Activated CD4-positive, alpha-beta T cell treated with anti-CD3 and anti-CD28 coated beads, Interleukin-2, amount 50 U/mL, for 4 hours (primary cell): ENCODE data around the gene FRG2.
"Not testable (repeated sequence)": the region's sequence is repeated elsewhere in the genome, so short reads cannot be mapped to it uniquely, and the experiment has no call there.

ENCODE experiments used
- DNase-seq, 2 experiments: peaks; one replicate each; pipeline ENCODE4 v3.0.0-alpha.2; 2020

FRG2 gene

GRCh38 chr4:190015538-190016368 is 11.3 kb downstream of the FRG2 start:
- no peak for DNase-seq

- no peak for DNase-seq
Measured at GRCh38 chr4:190014771-190015537, 12.1 kb downstream of the FRG2 start.

- not testable (repeated sequence) for DNase-seq
Measured at GRCh38 chr4:189989941-189990340, 37.1 kb downstream of the FRG2 start.

GRCh38 chr4:189988877-189989431 is 38.1 kb downstream of the FRG2 start:
- DNase-seq: no peak

GRCh38 chr4:189985651-189986243 is 41.3 kb downstream of the FRG2 start:
- DNase-seq: not testable (repeated sequence)

- DNase-seq: not testable (repeated sequence)
Measured at GRCh38 chr4:189984661-189985060, 42.4 kb downstream of the FRG2 start.

- not testable (repeated sequence) for DNase-seq
Measured at GRCh38 chr4:189983916-189984526, 43.0 kb downstream of the FRG2 start.

- no peak for DNase-seq
Measured at GRCh38 chr4:189981970-189982369, 45.1 kb downstream of the FRG2 start.

GRCh38 chr4:189980292-189980691 is 46.8 kb downstream of the FRG2 start:
- DNase-seq: not testable (repeated sequence)

GRCh38 chr4:189979196-189980047 is 47.6 kb downstream of the FRG2 start:
- no peak for DNase-seq
